H9 (cell line): Measurements from ENCODE around the gene COL4A2. TPM values are rescaled to one million over a fixed set of nuclear protein-coding genes. Genes with fewer than 3 reads are reported as not detected.

ENCODE experiments used
- DNase-seq: peaks from one replicate; pipeline ENCODE4 v3.0.0-alpha.2; 2017
- H2AFZ ChIP-seq: one replicate; pipeline ENCODE4 v1.6.1; 2013; ENCODE audit warnings: mild to moderate bottlenecking, low read length, control low read depth, moderate library complexity
- H2AK5ac ChIP-seq: 2 replicates; pipeline ENCODE4 v1.6.1; 2013; ENCODE audit warnings: low read length, control low read depth, mixed read lengths; ENCODE audit not compliant: insufficient read length
- H2BK120ac ChIP-seq: one replicate; pipeline ENCODE4 v1.6.1; 2013; ENCODE audit warnings: low read depth, mild to moderate bottlenecking, low read length, control low read depth, inconsistent platforms; ENCODE audit not compliant: poor library complexity, severe bottlenecking
- H2BK12ac ChIP-seq: 2 replicates; pipeline ENCODE4 v1.6.1; 2013; ENCODE audit warnings: low read length, control low read depth, mixed read lengths, low read depth; ENCODE audit not compliant: insufficient read length
- H2BK15ac ChIP-seq: 2 replicates; pipeline ENCODE4 v1.6.1; 2013; ENCODE audit warnings: low read depth, low read length, control low read depth
- H2BK20ac ChIP-seq: one replicate; pipeline ENCODE4 v1.6.1; 2013; ENCODE audit warnings: low read depth, mild to moderate bottlenecking, low read length, control low read depth, inconsistent platforms; ENCODE audit not compliant: poor library complexity, severe bottlenecking
- H2BK5ac ChIP-seq: 2 replicates; pipeline ENCODE4 v1.6.1; 2013; ENCODE audit warnings: low read length, control low read depth, mixed read lengths; ENCODE audit not compliant: insufficient read length
- H3K14ac ChIP-seq: 2 replicates; pipeline ENCODE4 v1.6.1; 2013; ENCODE audit warnings: low read length, control low read depth; ENCODE audit not compliant: insufficient read depth
- H3K18ac ChIP-seq: 2 replicates; pipeline ENCODE4 v1.6.1; 2013; ENCODE audit warnings: low read depth, mild to moderate bottlenecking, mixed read lengths, low read length, control low read depth; ENCODE audit not compliant: insufficient read length
- H3K23ac ChIP-seq: 2 replicates; pipeline ENCODE4 v1.6.1; 2013; ENCODE audit warnings: low read length, control low read depth, mixed read lengths, low read depth; ENCODE audit not compliant: insufficient read length
- H3K23me2 ChIP-seq: 2 replicates; pipeline ENCODE4 v1.6.1; 2013; ENCODE audit warnings: low read depth, mild to moderate bottlenecking, mixed read lengths, low read length, control low read depth; ENCODE audit not compliant: insufficient read length, poor library complexity, severe bottlenecking
- H3K27ac ChIP-seq: 2 replicates; pipeline ENCODE4 v1.5.1; 2013; ENCODE audit warnings: low read length, control low read depth, mixed read lengths, low read depth; ENCODE audit not compliant: insufficient read length
- H3K27me3 ChIP-seq: 2 replicates; pipeline ENCODE4 v1.6.1; 2013; ENCODE audit warnings: low read length, control low read depth, inconsistent platforms; ENCODE audit not compliant: insufficient read depth
- H3K4ac ChIP-seq: 2 replicates; pipeline ENCODE4 v1.6.1; 2013; ENCODE audit warnings: low read depth, mild to moderate bottlenecking, control low read depth, inconsistent platforms, low read length, moderate library complexity
- H3K4me1 ChIP-seq: 2 replicates; pipeline ENCODE4 v1.6.1; 2013; ENCODE audit warnings: low read length, control low read depth, inconsistent platforms; ENCODE audit not compliant: insufficient read depth
- H3K4me2 ChIP-seq: 2 replicates; pipeline ENCODE4 v1.6.1; 2013; ENCODE audit warnings: low read length, control low read depth, mixed read lengths; ENCODE audit not compliant: insufficient read length, insufficient read depth
- H3K56ac ChIP-seq: 2 replicates; pipeline ENCODE4 v1.6.1; 2013; ENCODE audit warnings: low read depth, mild to moderate bottlenecking, mixed read lengths, low read length, control low read depth; ENCODE audit not compliant: insufficient read length
- H3K79me1 ChIP-seq: 2 replicates; pipeline ENCODE4 v1.6.1; 2013; ENCODE audit warnings: low read depth, mild to moderate bottlenecking, moderate library complexity, low read length, control low read depth, inconsistent platforms; ENCODE audit not compliant: insufficient read depth, poor library complexity, severe bottlenecking
- H3K79me2 ChIP-seq: 2 replicates; pipeline ENCODE4 v1.6.1; 2013; ENCODE audit warnings: low read length, control low read depth, inconsistent platforms; ENCODE audit not compliant: insufficient read depth
- H3K9ac ChIP-seq: 2 replicates; pipeline ENCODE4 v1.6.1; 2013; ENCODE audit warnings: low read length, control low read depth, mixed read lengths; ENCODE audit not compliant: insufficient read length; ENCODE audit errors: extremely low read depth
- H3K9me3 ChIP-seq: one replicate; pipeline ENCODE4 v1.6.1; 2013; ENCODE audit warnings: low read depth, low read length, inconsistent platforms; ENCODE audit not compliant: control insufficient read depth
- H3T11ph ChIP-seq: one replicate; pipeline ENCODE4 v1.6.1; 2013; ENCODE audit warnings: mild to moderate bottlenecking, low read length, control low read depth, inconsistent platforms
- H4K20me1 ChIP-seq: one replicate; pipeline ENCODE4 v1.6.1; 2013; ENCODE audit not compliant: control insufficient read depth, insufficient read length, insufficient read depth
- H4K5ac ChIP-seq: 2 replicates; pipeline ENCODE4 v1.6.1; 2013; ENCODE audit warnings: low read depth, mild to moderate bottlenecking, mixed read lengths, low read length, control low read depth; ENCODE audit not compliant: insufficient read length
- H4K8ac ChIP-seq: replicated peaks from 2 replicates; pipeline ENCODE4 v1.6.1; 2013; ENCODE audit warnings: low read length, control low read depth, mixed read lengths, low read depth; ENCODE audit not compliant: insufficient read length
- H4K91ac ChIP-seq: 2 replicates; pipeline ENCODE4 v1.6.1; 2013; ENCODE audit warnings: low read depth, mild to moderate bottlenecking, moderate library complexity, mixed read lengths, low read length, control low read depth; ENCODE audit not compliant: insufficient read length
- H3K27ac Mint-ChIP-seq, 3 experiments: 2 replicates in 2 of 3; 3 replicates in 1 of 3; pipeline ENCODE4 v1.8.0; 2020 to 2021; ENCODE audit warnings: mixed read lengths in 3 of 3, mild to moderate bottlenecking in 1 of 3, moderate library complexity in 1 of 3
- H3K27me3 Mint-ChIP-seq: 2 replicates; pipeline ENCODE4 v1.8.0; 2021; ENCODE audit warnings: low read depth, mild to moderate bottlenecking, moderate library complexity, mixed read lengths
- H3K36me3 Mint-ChIP-seq, 3 experiments: 2 replicates in 2 of 3; 3 replicates in 1 of 3; pipeline ENCODE4 v1.8.0; 2020 to 2021; ENCODE audit warnings: low read depth in 3 of 3, mixed read lengths in 3 of 3; ENCODE audit not compliant: insufficient read depth in 1 of 3
- H3K4me1 Mint-ChIP-seq, 2 experiments: 2 replicates each; pipeline ENCODE4 v1.8.0; 2020; ENCODE audit warnings: mixed read lengths in 2 of 2
- H3K4me3 Mint-ChIP-seq, 2 experiments: 2 replicates in 1 of 2; 3 replicates in 1 of 2; pipeline ENCODE4 v1.8.0; 2020 to 2021; ENCODE audit warnings: mild to moderate bottlenecking in 2 of 2, mixed read lengths in 2 of 2, moderate library complexity in 1 of 2
- H3K9me3 Mint-ChIP-seq, 2 experiments: 2 replicates in 1 of 2; 3 replicates in 1 of 2; pipeline ENCODE4 v1.8.0; 2020; ENCODE audit warnings: mild to moderate bottlenecking in 2 of 2, mixed read lengths in 2 of 2, moderate library complexity in 1 of 2
- CTCF ChIP-seq: fragments of 200-600 bp; sonication (generic); conservative IDR thresholded peaks from 3 replicates; pipeline ENCODE4 v1.8.0; 2021; ENCODE audit warnings: antibody characterized with exemption, mild to moderate bottlenecking
- WGBS: extraction: QIAGEN DNeasy Blood & Tissue Kit; methylation state at CpG from one replicate; pipeline ENCODE4 v1.1.7; 2013; ENCODE audit warnings: missing lambda C conversion rate, low lambda C conversion rate, mixed read lengths; ENCODE audit not compliant: insufficient read length; ENCODE audit errors: extremely low coverage; 5-methylcytosine and 5-hydroxymethylcytosine counted together
- total RNA-seq: library from RNA; stranded (reverse); gene quantifications from 2 replicates; pipeline ENCODE4 v1.2.1, GENCODE V29; 2021

COL4A2 gene
- total RNA-seq, 1 experiment from 2014 or later, result 76.5 TPM

GRCh38 chr13:110319774-110320509, 12.9 kb downstream of the COL4A2 start:
- Histone ChIP-seq H4K8ac (no peak overlapping the region), H3K27me3 (no peaks in the 10 kb centered on the region), H4K20me1 (no peaks in the 10 kb centered on the region), H2BK15ac (no peak overlapping the region), H2AK5ac (no peak overlapping the region), H3K56ac (no peak overlapping the region), H2BK20ac (no peak overlapping the region), H3K27ac (no peak overlapping the region), H3T11ph (no peak overlapping the region), H3K9me3 (no peaks in the 10 kb centered on the region), H3K4ac (no peak overlapping the region), H2BK120ac (no peak overlapping the region), H3K18ac (no peak overlapping the region), H2BK5ac (no peak overlapping the region), H3K14ac (no peak overlapping the region), H4K91ac (no peak overlapping the region), H2AFZ (no peak overlapping the region), H3K4me2 (no peak overlapping the region), H2BK12ac (no peak overlapping the region), H3K23ac (no peak overlapping the region), H3K4me1 (peaks cover 3% of the 10 kb centered on the region; the same call in 1 of the 2 replicates), H4K5ac (no peak overlapping the region), H3K79me2 (peaks cover 4% of the 10 kb centered on the region; the same call in 1 of the 2 replicates), H3K79me1 (no peaks in the 10 kb centered on the region), H3K9ac (no peak overlapping the region), H3K23me2 (no peaks in the 10 kb centered on the region)
- Mint-ChIP-seq H3K36me3 (peaks cover 13 to 20% (median 18%) of the 10 kb centered on the region in 3 experiments), H3K27me3 (no peaks in the 10 kb centered on the region), H3K4me3 (no peak overlapping the region), H3K27ac (peak overlapping the region in 1 of 3 experiments; percentile 25; a peak in 2 of 7 replicates), H3K4me1 (peaks cover 23 to 27% of the 10 kb centered on the region in 2 experiments), H3K9me3 (peaks cover 0 to 4% of the 10 kb centered on the region in 2 experiments; a peak in 2 of 5 replicates)
- no peak for TF ChIP-seq CTCF
- WGBS, result no CpG with 5 or more reads among the region's 19 CpGs
- DNase-seq, result peak; percentile 25
